Stimulated activated CD8-positive, alpha-beta memory T cell treated with anti-CD3 and anti-CD28 coated beads, Interleukin-4, amount 100 ng/mL, for 24 hours (primary cell): ENCODE data around the gene ADCK1.
"Not testable (repeated sequence)": the region's sequence is repeated elsewhere in the genome, so short reads cannot be mapped to it uniquely, and the experiment has no call there.

ENCODE experiments used
- DNase-seq: peaks from one replicate; pipeline ENCODE4 v3.0.0-alpha.2; 2020; ENCODE audit warnings: low read depth

Gene ADCK1

GRCh38 chr14:77950371-77951063, 150.6 kb downstream of the ADCK1 start:
- DNase-seq = no peak

DNA sequence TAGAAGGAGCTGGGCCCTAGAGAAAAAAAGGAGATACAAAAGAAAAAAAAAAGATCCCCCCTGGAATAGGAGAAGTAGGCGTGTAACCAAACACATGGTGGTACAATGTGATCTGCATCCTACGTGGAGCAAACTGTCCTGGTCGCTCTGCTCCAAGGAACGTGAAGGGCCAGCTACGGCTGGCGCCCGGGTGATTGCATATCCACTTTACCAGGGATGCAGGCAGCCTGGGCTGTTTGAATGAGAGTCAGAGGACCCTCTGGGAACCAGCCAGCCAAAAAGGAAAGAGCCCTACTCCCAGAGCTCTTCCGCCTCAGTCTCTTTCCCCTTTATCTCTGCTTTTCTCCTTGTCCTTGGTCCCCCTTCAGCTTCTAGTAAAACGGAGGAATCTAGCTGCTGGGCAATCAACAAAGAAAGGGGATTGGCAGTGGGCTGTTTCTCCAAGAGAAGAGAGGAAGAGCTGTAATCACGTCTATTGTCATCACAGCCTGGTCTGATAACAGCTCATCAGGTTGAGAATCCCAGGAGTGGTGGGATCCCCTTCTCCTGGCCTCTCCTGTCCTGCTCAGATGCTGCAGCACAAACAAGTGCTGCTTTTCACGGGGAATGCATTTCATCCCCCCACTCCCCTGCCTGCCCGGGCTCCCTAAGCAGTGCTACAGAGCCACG, 156.0 kb downstream of the ADCK1 start:
- DNase-seq = no peak

- DNase-seq = not testable (repeated sequence)
Observed at GRCh38 chr14:77959686-77960085, 159.8 kb downstream of the ADCK1 start.

GRCh38 chr14:77961847-77962580, 162.1 kb downstream of the ADCK1 start:
- no peak for DNase-seq

- no peak for DNase-seq
Observed at GRCh38 chr14:77962731-77963520, 163.0 kb downstream of the ADCK1 start.

GRCh38 chr14:77964586-77964985, 164.7 kb downstream of the ADCK1 start:
- DNase-seq = no peak

- no peak for DNase-seq
Observed at GRCh38 chr14:77965050-77965449, 165.1 kb downstream of the ADCK1 start.

- DNase-seq = no peak
Observed at GRCh38 chr14:77965919-77966435, 166.1 kb downstream of the ADCK1 start.

DNA sequence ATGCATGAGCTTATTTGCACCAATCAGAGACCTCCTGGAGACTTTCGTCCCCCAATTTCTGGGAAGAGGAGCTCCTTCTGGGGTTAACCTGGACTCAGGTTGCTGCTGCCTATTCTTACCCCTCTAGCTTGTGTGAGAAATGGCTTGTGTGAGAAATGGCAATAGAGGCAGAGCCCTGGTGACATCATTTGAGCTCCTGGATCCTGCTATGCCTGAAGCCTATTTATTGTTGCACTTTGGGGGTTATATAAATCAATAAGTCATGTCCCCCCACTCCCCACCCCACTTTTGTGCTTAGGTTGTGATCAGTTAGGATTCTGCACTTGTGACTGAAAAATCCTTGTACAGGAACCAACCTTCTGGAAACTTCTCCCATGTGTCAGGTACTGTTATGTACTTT, 167.2 kb downstream of the ADCK1 start:
- no peak for DNase-seq

- DNase-seq = no peak
Observed at GRCh38 chr14:77970646-77971045, 170.7 kb downstream of the ADCK1 start.

DNA sequence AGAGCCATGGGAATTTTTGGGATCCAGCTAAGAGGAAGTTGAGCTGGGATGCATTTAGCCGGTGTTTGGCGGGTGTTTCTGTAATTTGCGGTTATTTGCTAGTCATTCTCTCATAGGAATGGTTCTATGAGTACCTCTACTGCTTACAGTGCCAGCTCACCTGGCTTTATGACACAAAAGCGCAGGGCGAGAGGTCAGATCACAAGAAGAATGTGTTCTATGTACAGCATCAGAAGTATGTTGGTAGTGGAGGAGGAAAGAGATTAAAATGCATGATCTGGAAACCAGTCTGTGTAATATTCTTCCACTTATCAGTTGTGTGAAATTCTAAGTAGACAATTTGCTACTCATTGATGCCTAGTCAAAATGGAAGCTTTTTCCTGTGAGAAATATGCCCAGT, 173.3 kb downstream of the ADCK1 start:
- DNase-seq = no peak

GRCh38 chr14:77976591-77976990, 176.7 kb downstream of the ADCK1 start:
- no peak for DNase-seq

GRCh38 chr14:77979171-77979570, 179.3 kb downstream of the ADCK1 start:
- no peak for DNase-seq

GRCh38 chr14:77979666-77980351, 179.9 kb downstream of the ADCK1 start:
- no peak for DNase-seq

DNA sequence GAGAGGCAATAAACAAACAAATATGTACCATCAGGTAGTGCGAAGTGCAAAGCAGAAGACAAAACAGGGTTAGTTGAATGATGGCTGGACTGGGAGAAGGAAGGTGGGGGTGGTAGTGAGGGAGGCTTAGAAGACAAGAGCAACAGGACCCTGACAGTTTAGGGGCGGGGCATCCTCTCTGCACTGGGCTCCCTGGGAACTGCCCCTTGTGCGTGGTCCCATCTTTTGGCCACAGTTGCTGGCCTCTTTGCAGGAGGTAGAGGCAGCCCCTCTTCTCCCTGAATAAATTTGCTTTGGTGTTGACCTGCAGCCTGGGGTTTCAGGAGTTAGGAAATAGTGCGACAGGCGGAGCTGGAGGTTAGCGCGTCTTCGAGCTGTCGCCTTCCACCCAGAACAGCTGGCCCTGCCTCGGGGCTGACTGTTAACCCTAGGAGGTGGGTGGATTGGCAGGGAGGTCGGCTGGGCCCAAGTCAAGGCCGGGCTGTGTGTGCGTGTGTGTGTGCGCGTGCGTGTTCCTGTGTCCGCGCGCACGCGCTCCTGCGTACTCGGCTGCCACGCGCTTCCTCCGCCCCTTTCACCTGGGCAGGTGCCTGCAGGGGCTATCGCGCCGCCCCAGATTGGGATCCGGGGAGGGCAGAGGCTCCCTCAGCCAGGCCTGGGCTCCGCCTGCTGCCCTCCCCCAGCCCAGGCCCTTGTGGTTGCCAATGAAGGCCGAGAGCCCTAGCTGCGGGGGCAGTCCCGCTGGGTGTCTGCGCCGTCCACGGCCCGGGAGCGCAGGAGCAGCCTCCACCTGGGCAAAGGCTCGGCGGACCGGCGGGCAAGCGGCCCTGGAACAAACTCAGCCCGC, 180.8 kb downstream of the ADCK1 start:
- no peak for DNase-seq
